GM12878 (cell line): ENCODE measurements around the gene AP1S1. TPM values are rescaled to one million over a fixed set of nuclear protein-coding genes. Genes with fewer than 3 reads are reported as not detected.

Experiments
- CBX3 ChIP-seq: fragments of 200-600 bp; sonication (generic); IDR thresholded peaks from 2 replicates; pipeline ENCODE4 v1.6.1; 2016; ENCODE audit warnings: low read depth, borderline replicate concordance
- GATAD2B ChIP-seq: fragments of 450-650 bp; conservative IDR thresholded peaks from 2 replicates; pipeline ENCODE4 v1.6.1; 2017; ENCODE audit warnings: low read depth, mild to moderate bottlenecking, moderate library complexity
- IKZF2 ChIP-seq, 2 experiments: fragments of 450-650 bp; IDR thresholded peaks; 2 replicates each; pipeline ENCODE4 v1.6.1; 2017; ENCODE audit warnings: mild to moderate bottlenecking in 2 of 2, moderate library complexity in 2 of 2
- POU2F2 ChIP-seq: IDR thresholded peaks from 3 replicates; pipeline ENCODE4 v1.6.1; 2011; ENCODE audit warnings: low read depth, mild to moderate bottlenecking, low read length, borderline replicate concordance
- STAT3 ChIP-seq: IDR thresholded peaks from 2 replicates; pipeline ENCODE4 v1.6.1; 2011; ENCODE audit warnings: low read depth, low read length, improper control_type of control experiment
- TCF7 ChIP-seq: IDR thresholded peaks from 2 replicates; pipeline ENCODE4 v1.6.1; 2014; ENCODE audit warnings: antibody characterized with exemption, borderline replicate concordance
- WRNIP1 ChIP-seq: IDR thresholded peaks from 2 replicates; pipeline ENCODE4 v1.6.1; 2011; ENCODE audit warnings: low read depth, low read length, improper control_type of control experiment, borderline replicate concordance
- ZNF207 ChIP-seq: fragments of 450-650 bp; IDR thresholded peaks from 2 replicates; pipeline ENCODE4 v1.6.1; 2014; ENCODE audit warnings: antibody characterized with exemption, mild to moderate bottlenecking, borderline replicate concordance
- ZNF24 ChIP-seq: fragments of 450-650 bp; IDR thresholded peaks from 2 replicates; pipeline ENCODE4 v1.6.1; 2017; ENCODE audit warnings: antibody characterized with exemption, mild to moderate bottlenecking
- polyA plus RNA-seq, 11 experiments: library from polyadenylated mRNA; depleted of rRNA in 4 of 11; unstranded in 6 of 11; stranded (reverse) in 5 of 11; fragments of >200 nt; fragmentation: Nextera tagmentation in 4 of 11; fragmentation: Illumina TruSeq in 1 of 11; extraction: Ambion mirVana in 4 of 11; extraction: Trizol in 1 of 11; gene quantifications; 1 replicate in 1 of 11; 2 replicates in 10 of 11; pipeline versions ENCODE4 v1.2.1 to v1.2.3, GENCODE V29; 2011 to 2016; ENCODE audit warnings: inconsistent platforms in 2 of 11, missing spikeins in 2 of 11, low read depth in 1 of 11
- total RNA-seq, 4 experiments: library from RNA; depleted of rRNA in 3 of 4; stranded (reverse); fragments of >200 nt in 3 of 4; fragmentation: Illumina TruSeq in 1 of 4; extraction: Trizol in 1 of 4; gene quantifications; 2 replicates each; pipeline versions ENCODE4 v1.2.1 to v1.2.3, GENCODE V29; 2013 to 2021
- TF ChIP-seq, protein P1 (sequence below): fragments of 450-650 bp; conservative IDR thresholded peaks from 2 replicates; pipeline ENCODE4 v1.6.1; 2017; ENCODE audit warnings: mild to moderate bottlenecking, moderate library complexity
- TF ChIP-seq, protein P2 (sequence below): IDR thresholded peaks from 2 replicates; pipeline ENCODE4 v1.6.1; 2011; ENCODE audit warnings: low read depth, mild to moderate bottlenecking, low read length, moderate library complexity, borderline replicate concordance; ENCODE audit errors: extremely low read depth
- TF ChIP-seq, protein P3 (sequence below): IDR thresholded peaks from 2 replicates; pipeline ENCODE4 v1.6.1; 2012; ENCODE audit warnings: mild to moderate bottlenecking, low read depth, low read length
- TF ChIP-seq, protein P4 (sequence below): fragments of 450-650 bp; IDR thresholded peaks from 2 replicates; pipeline ENCODE4 v1.6.1; 2016; ENCODE audit warnings: mild to moderate bottlenecking
- TF ChIP-seq, protein P5 (sequence below): IDR thresholded peaks from 2 replicates; pipeline ENCODE4 v1.6.1; 2011; ENCODE audit warnings: borderline replicate concordance, low read depth, mild to moderate bottlenecking, moderate library complexity, mixed read lengths, low read length; ENCODE audit not compliant: insufficient read depth; ENCODE audit errors: extremely low read length
- TF ChIP-seq, protein P6 (sequence below): fragments of 450-650 bp; IDR thresholded peaks from 2 replicates; pipeline ENCODE4 v1.6.1; 2017; ENCODE audit warnings: mild to moderate bottlenecking, moderate library complexity

Gene AP1S1
- total and polyA plus RNA-seq, 10 of the 15 experiments (the other 5 are each of a cell fraction or from before 2014, with no cell fraction given) = 2.5 to 121 (median 54.9) TPM

DNA sequence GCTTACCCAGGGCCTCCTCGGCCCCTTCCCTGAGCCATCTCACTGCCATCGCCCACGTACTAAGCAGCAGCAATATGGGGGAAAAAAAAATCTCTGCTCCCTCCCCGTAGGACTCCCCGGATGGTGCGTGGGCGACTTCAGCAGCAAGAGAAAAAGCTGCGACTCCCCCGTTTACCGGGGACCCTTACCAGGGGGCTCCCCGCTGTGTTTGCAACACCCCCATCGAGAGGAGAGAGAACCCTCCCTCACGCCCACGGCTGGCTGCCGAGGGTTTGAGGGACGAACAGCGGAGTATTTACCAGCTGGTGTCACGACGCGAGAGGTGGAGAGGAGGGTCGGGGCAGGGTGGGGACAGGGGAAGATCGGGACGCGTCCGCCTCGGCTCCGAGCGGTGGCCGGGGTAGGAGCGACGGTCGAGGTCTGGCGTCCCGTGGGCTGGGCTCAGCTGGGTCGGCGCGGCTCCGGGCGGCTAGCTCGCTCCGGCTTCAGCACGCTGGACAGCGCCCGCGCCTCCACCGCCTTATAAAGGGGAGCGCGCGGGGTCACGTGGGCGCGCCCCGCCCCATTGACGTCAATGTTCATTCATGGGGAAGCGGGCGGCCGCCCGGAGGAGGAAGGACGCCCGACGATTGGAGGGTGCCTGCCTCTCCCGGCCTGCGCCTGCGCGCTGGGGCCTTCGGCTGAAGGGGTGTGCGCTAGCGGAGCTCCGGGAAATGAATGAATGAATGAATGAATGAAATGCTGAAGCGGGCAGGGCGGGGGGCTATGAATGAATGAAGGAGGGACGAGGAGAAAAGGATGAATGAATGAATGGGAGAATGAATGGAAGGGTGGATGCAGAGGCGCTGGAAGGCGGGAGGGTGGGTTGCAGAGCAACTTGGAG lies 11.0 kb downstream of the AP1S1 start, which contains the start of gene VGF (continued):
- no peak for TF ChIP-seq STAT3
- TF ChIP-seq CBX3 = no peak
- TF ChIP-seq, protein P1, sequence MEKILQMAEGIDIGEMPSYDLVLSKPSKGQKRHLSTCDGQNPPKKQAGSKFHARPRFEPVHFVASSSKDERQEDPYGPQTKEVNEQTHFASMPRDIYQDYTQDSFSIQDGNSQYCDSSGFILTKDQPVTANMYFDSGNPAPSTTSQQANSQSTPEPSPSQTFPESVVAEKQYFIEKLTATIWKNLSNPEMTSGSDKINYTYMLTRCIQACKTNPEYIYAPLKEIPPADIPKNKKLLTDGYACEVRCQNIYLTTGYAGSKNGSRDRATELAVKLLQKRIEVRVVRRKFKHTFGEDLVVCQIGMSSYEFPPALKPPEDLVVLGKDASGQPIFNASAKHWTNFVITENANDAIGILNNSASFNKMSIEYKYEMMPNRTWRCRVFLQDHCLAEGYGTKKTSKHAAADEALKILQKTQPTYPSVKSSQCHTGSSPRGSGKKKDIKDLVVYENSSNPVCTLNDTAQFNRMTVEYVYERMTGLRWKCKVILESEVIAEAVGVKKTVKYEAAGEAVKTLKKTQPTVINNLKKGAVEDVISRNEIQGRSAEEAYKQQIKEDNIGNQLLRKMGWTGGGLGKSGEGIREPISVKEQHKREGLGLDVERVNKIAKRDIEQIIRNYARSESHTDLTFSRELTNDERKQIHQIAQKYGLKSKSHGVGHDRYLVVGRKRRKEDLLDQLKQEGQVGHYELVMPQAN = peak; percentile 45
- TF ChIP-seq, protein P2, sequence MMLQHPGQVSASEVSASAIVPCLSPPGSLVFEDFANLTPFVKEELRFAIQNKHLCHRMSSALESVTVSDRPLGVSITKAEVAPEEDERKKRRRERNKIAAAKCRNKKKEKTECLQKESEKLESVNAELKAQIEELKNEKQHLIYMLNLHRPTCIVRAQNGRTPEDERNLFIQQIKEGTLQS = peak; percentile 72; the same call in 1 of the 2 replicates
- TF ChIP-seq ZNF24 = peak; percentile 99
- no peak for TF ChIP-seq IKZF2 (IDR thresholded peaks at IDR 0.05)
- TF ChIP-seq, protein P3, sequence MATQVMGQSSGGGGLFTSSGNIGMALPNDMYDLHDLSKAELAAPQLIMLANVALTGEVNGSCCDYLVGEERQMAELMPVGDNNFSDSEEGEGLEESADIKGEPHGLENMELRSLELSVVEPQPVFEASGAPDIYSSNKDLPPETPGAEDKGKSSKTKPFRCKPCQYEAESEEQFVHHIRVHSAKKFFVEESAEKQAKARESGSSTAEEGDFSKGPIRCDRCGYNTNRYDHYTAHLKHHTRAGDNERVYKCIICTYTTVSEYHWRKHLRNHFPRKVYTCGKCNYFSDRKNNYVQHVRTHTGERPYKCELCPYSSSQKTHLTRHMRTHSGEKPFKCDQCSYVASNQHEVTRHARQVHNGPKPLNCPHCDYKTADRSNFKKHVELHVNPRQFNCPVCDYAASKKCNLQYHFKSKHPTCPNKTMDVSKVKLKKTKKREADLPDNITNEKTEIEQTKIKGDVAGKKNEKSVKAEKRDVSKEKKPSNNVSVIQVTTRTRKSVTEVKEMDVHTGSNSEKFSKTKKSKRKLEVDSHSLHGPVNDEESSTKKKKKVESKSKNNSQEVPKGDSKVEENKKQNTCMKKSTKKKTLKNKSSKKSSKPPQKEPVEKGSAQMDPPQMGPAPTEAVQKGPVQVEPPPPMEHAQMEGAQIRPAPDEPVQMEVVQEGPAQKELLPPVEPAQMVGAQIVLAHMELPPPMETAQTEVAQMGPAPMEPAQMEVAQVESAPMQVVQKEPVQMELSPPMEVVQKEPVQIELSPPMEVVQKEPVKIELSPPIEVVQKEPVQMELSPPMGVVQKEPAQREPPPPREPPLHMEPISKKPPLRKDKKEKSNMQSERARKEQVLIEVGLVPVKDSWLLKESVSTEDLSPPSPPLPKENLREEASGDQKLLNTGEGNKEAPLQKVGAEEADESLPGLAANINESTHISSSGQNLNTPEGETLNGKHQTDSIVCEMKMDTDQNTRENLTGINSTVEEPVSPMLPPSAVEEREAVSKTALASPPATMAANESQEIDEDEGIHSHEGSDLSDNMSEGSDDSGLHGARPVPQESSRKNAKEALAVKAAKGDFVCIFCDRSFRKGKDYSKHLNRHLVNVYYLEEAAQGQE = peak; percentile 99
- no peak for TF ChIP-seq TCF7
- TF ChIP-seq POU2F2 = peak; percentile 25; the same call in 1 of the 3 replicates
- TF ChIP-seq, protein P4, sequence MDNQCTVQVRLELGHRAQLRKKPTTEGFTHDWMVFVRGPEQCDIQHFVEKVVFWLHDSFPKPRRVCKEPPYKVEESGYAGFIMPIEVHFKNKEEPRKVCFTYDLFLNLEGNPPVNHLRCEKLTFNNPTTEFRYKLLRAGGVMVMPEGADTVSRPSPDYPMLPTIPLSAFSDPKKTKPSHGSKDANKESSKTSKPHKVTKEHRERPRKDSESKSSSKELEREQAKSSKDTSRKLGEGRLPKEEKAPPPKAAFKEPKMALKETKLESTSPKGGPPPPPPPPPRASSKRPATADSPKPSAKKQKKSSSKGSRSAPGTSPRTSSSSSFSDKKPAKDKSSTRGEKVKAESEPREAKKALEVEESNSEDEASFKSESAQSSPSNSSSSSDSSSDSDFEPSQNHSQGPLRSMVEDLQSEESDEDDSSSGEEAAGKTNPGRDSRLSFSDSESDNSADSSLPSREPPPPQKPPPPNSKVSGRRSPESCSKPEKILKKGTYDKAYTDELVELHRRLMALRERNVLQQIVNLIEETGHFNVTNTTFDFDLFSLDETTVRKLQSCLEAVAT = no peak
- no peak for TF ChIP-seq WRNIP1
- TF ChIP-seq, protein P5, sequence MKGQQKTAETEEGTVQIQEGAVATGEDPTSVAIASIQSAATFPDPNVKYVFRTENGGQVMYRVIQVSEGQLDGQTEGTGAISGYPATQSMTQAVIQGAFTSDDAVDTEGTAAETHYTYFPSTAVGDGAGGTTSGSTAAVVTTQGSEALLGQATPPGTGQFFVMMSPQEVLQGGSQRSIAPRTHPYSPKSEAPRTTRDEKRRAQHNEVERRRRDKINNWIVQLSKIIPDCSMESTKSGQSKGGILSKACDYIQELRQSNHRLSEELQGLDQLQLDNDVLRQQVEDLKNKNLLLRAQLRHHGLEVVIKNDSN = peak; percentile 96
- 0 out of 2 replicates have a peak, but pooled peaks have one; percentile 21 for TF ChIP-seq GATAD2B
- no peak for TF ChIP-seq ZNF207
- TF ChIP-seq, protein P6, sequence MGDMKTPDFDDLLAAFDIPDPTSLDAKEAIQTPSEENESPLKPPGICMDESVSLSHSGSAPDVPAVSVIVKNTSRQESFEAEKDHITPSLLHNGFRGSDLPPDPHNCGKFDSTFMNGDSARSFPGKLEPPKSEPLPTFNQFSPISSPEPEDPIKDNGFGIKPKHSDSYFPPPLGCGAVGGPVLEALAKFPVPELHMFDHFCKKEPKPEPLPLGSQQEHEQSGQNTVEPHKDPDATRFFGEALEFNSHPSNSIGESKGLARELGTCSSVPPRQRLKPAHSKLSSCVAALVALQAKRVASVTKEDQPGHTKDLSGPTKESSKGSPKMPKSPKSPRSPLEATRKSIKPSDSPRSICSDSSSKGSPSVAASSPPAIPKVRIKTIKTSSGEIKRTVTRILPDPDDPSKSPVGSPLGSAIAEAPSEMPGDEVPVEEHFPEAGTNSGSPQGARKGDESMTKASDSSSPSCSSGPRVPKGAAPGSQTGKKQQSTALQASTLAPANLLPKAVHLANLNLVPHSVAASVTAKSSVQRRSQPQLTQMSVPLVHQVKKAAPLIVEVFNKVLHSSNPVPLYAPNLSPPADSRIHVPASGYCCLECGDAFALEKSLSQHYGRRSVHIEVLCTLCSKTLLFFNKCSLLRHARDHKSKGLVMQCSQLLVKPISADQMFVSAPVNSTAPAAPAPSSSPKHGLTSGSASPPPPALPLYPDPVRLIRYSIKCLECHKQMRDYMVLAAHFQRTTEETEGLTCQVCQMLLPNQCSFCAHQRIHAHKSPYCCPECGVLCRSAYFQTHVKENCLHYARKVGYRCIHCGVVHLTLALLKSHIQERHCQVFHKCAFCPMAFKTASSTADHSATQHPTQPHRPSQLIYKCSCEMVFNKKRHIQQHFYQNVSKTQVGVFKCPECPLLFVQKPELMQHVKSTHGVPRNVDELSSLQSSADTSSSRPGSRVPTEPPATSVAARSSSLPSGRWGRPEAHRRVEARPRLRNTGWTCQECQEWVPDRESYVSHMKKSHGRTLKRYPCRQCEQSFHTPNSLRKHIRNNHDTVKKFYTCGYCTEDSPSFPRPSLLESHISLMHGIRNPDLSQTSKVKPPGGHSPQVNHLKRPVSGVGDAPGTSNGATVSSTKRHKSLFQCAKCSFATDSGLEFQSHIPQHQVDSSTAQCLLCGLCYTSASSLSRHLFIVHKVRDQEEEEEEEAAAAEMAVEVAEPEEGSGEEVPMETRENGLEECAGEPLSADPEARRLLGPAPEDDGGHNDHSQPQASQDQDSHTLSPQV = no peak
